Measurements from ENCODE around the gene ADAMTS7.
"Not testable (repeated sequence)": the region's sequence is repeated elsewhere in the genome, so short reads cannot be mapped to it uniquely, and the experiment has no call there.

DNA sequence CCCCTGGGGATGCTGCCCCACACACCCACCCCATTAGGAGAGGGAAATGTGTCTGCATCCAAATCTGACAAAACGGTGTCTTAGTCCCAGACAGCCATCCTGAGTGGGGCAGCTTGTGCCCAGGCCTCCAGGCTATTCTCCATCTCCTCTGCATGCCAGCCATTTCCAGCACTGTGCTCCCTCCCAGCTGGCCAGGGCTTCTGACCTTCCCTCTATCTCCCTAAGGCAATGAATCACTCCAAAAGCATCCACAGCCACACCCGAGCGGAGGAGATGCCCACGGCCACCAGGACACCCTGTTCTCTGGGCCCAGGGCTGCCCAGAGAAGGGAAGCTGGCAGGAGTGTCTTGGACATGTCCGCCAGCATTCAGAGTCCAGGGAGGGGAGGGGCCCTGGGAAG lies 12.9 kb downstream of the ADAMTS7 start:
- TF ChIP-seq, protein P1, sequence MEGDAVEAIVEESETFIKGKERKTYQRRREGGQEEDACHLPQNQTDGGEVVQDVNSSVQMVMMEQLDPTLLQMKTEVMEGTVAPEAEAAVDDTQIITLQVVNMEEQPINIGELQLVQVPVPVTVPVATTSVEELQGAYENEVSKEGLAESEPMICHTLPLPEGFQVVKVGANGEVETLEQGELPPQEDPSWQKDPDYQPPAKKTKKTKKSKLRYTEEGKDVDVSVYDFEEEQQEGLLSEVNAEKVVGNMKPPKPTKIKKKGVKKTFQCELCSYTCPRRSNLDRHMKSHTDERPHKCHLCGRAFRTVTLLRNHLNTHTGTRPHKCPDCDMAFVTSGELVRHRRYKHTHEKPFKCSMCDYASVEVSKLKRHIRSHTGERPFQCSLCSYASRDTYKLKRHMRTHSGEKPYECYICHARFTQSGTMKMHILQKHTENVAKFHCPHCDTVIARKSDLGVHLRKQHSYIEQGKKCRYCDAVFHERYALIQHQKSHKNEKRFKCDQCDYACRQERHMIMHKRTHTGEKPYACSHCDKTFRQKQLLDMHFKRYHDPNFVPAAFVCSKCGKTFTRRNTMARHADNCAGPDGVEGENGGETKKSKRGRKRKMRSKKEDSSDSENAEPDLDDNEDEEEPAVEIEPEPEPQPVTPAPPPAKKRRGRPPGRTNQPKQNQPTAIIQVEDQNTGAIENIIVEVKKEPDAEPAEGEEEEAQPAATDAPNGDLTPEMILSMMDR (IDR thresholded peaks at IDR 0.05) = not testable (repeated sequence)
- not testable (repeated sequence) for TF ChIP-seq POLR2A, EP300 (IDR thresholded peaks at IDR 0.05)
